Inferior parietal cortex (tissue), 1 donor: ENCODE data around the gene APOL3.
"Not testable (repeated sequence)": the region's sequence is repeated elsewhere in the genome, so short reads cannot be mapped to it uniquely, and the experiment has no call there.

Source experiments
- DNase-seq: peaks from one replicate; pipeline ENCODE4 v3.0.0-alpha.2; 2016; ENCODE audit errors: extremely low spot score

APOL3 gene

DNA sequence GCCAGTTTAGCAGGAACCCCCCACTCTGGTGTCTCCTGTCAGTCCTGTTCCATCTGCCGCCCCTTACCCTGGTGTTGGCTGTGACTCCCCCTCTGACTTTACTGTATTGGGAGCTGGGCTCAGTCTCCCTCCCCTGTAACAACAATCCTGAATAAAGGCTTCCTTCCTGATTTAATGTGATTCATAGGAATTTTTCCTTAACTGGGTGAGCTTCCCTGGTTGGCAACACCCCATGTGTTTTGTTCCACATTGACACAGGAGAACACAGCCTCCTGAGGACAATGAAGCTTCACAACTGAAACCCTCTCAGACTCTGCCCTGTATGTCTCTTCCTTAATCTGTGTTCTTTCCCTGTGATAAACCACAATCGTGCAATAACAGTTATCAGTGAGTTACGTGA lies 32.6 kb upstream of the APOL3 start:
- no peak for DNase-seq

DNA sequence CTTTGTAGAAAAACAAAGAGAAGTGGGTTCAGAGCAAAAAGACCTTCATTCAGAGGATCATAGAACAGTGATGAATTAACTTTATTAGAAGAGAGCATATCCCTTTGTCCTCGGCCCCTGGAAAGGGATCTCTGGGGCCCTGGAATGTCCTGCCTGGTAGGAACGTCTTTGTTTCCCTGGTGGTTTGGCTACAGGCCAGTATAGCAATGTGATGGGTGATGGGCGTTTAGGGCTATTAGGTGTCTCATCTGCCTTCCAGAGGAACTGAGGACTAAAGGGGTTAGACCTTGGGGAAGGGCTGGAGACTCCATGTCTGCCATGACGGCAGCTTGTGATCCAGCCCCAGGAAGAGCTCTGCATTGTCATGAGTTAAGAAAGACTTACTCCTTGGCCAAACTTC lies 32.0 kb upstream of the APOL3 start:
- no peak for DNase-seq

- peak; percentile 81 for DNase-seq
Observed at GRCh38 chr22:36191106-36191836, 30.7 kb upstream of the APOL3 start.

- not testable (repeated sequence) for DNase-seq
Observed at GRCh38 chr22:36187862-36188261, 27.3 kb upstream of the APOL3 start.

DNA sequence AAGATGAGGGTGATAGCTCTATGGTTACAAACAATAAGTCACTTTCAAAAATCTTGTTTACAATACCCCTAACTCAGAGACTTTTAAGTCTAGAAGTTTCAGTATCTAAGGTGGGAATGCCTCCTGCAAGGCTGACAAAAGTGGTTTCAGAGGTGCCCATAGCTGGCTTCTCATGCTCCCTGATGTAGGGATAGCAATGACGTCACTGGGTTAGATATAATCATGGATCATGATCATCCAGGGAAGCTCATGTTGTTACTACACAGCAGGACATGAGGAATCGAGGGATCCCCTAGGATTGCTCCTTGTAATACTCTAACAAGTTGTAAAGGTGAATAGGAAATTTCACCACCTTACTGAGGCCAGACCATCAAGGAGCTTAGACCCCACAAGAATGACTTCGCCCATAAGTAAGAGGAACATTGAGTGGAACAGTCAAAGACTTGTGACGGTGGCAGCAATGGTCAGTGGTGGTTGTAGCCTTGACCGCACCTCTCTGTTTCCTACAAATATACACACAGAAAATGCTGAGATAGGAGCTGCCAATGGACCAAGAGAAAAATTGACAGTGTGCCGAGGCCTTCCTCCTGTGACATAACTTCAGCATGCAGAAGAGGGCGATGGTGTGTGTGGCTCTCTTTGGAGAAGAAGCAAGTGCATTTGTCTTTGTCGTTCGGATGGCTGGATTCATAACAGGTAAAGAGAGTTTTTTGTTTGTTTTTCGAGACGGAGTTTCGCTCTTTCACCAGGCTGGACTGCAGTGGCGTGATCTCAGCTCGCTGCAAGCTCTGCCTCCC lies 25.5 kb upstream of the APOL3 start:
- DNase-seq: no peak

GRCh38 chr22:36184433-36185025 lies 24.0 kb upstream of the APOL3 start:
- peak; percentile 66 for DNase-seq

DNA sequence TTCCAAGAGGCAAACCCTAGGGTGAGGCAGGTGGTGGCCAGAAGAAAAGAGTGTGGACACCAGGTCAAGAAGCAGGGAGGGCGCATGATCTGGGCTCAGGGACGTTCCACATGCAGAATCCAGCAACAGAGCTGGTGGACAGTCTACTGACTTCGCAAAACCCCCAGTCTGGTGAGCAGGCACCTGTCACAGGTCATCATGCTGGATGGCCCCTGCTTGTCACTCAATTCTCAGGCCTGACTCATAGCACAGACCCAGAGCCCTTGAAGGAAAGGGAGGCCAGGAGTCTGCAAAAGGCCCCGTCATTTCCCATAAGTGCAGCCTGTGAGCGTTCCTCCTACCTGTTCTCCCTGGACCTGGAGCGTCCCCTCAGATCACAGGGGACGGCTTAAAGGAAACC lies 22.9 kb upstream of the APOL3 start:
- no peak for DNase-seq

- no peak for DNase-seq
Observed at GRCh38 chr22:36182857-36183256, 22.3 kb upstream of the APOL3 start.

GRCh38 chr22:36182056-36182455 lies 21.5 kb upstream of the APOL3 start:
- no peak for DNase-seq

GRCh38 chr22:36180928-36181327 lies 20.4 kb upstream of the APOL3 start:
- no peak for DNase-seq

- peak; percentile 63 for DNase-seq
Observed at GRCh38 chr22:36180038-36180880, 19.7 kb upstream of the APOL3 start.

- DNase-seq: no peak
Observed at GRCh38 chr22:36177160-36177559, 16.6 kb upstream of the APOL3 start.

DNA sequence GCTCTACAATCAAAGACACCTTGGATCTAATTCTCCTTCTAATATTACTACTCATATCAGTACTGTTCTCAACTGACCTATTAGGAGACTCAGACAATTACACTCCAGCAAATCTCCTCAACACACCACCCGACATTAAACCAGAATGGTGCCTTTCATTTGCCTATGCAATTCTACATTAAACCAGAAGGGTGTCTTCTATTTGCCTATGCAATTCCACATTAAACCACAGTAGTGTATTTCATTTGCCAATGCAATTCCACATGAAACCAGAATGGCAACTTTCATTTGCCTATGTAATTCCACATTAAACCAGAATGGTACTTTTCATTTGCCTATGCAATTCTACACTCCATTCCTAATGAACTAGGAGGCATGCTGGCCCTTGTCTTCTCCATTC lies 15.3 kb upstream of the APOL3 start:
- DNase-seq: no peak

- no peak for DNase-seq
Observed at GRCh38 chr22:36171941-36172340, 11.4 kb upstream of the APOL3 start.

DNA sequence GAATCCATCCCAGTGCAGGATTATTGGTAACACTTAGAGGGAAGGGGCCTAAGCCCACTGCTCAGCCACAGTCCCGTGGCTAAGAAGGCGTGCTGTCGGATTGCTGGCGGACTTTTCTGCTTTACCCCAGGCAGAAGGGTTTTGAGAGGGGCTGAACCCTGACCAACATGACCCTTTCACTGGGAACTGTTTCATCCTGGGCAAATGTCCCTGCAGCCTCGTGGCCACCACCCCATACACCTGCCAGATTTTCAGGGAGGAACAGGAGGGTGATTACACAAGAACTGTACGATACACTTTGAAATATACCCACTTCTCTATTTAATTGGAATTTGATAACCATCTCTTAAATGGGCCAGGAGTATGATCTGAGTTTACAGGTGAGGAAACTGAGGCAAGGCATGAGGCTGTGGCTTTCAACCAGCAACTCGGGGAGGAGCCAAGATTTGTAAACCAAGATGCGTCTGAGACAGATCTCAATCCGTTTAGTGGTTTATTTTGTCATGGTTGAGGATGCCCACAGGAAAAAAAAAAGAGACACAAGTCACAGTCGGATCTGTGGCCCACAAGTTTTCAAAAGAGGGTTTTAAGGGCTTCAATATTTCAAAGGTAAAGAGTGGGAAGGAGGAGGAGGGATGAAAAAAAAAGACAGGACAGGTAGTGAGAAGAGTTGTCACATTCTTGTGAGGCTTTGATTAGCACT lies 6.1 kb upstream of the APOL3 start:
- DNase-seq: no peak

- DNase-seq: no peak
Observed at GRCh38 chr22:36166086-36166485, 5.5 kb upstream of the APOL3 start.

DNA sequence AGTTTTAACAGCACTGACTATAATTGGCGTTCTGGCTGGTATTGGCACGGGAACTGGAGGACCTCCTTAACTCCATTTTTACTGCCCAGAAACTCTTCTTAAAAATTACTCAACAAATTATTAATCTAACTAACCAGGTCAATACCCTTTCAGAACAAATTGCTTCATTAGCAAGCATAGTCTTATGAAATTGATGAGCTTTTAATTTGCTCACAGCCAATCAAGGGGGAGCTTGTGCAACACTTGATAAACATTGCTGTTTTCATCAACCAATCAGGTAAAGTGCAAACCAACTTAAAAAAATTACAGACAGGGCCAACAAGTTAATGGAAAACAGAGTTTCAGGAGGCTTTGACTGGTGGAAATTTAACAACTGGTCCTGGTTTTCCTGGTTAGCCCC lies 4.6 kb upstream of the APOL3 start:
- no peak for DNase-seq

GRCh38 chr22:36164621-36165020 lies 4.1 kb upstream of the APOL3 start:
- DNase-seq: no peak

DNA sequence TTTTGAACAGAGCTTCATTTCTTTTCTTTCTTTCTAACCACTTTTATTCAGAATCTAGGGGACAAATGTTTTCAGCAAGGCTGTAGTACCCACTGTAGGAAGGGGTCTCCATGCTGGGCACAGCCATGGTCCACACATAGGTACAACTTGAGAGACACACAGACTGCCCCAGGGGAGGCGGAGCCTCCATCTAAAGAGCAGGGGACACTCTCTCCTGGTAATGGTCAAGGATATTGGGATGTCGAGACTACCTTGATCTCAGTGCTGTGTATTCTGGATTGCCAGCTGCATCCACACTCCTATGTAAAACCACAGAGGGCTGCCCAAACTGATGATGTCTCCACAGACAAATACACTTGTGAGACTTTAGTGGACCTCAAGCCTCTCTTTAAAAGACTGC lies 2.9 kb upstream of the APOL3 start:
- no peak for DNase-seq

- DNase-seq: no peak
Observed at GRCh38 chr22:36162127-36163034, 1.8 kb upstream of the APOL3 start.
